GM23338 (cell line): Measurements from ENCODE around the gene HIPK1. TPM values are rescaled to one million over a fixed set of nuclear protein-coding genes. Genes with fewer than 3 reads are reported as not detected.

Experiments used
- ATAC-seq: fragments of 200-7000 bp; cut with Tn5 transposase; 3 replicates; pipeline ENCODE4 v1.9.1; 2020
- DNase-seq: peaks from one replicate; pipeline ENCODE4 v3.0.0-alpha.2; 2015; ENCODE audit warnings: low spot score
- H2AFZ ChIP-seq: fragments of 200-600 bp; sonication (generic); 2 replicates; pipeline ENCODE4 v1.8.0; 2016; ENCODE audit warnings: antibody characterized with exemption, mild to moderate bottlenecking, moderate library complexity
- H3F3A ChIP-seq: fragments of 200-600 bp; sonication (generic); replicated peaks from 2 replicates; pipeline ENCODE4 v1.8.0; 2017; ENCODE audit warnings: antibody characterized with exemption, mixed run types, low read depth
- H3K27ac ChIP-seq: fragments of 200-600 bp; sonication (generic); 2 replicates; pipeline ENCODE4 v1.6.1; 2016; ENCODE audit warnings: low read depth
- H3K27me3 ChIP-seq: fragments of 200-600 bp; sonication (generic); 2 replicates; pipeline ENCODE4 v1.8.0; 2016; ENCODE audit warnings: mild to moderate bottlenecking, mixed run types, moderate library complexity; ENCODE audit not compliant: insufficient read depth
- H3K36me3 ChIP-seq: fragments of 200-600 bp; sonication (generic); 2 replicates; pipeline ENCODE4 v1.8.0; 2016; ENCODE audit warnings: mild to moderate bottlenecking; ENCODE audit not compliant: insufficient read depth
- H3K4me1 ChIP-seq: fragments of 200-600 bp; sonication (generic); 2 replicates; pipeline ENCODE4 v1.8.0; 2016; ENCODE audit warnings: mild to moderate bottlenecking, moderate library complexity; ENCODE audit not compliant: insufficient read depth
- H3K4me2 ChIP-seq: fragments of 200-600 bp; sonication (generic); 2 replicates; pipeline ENCODE4 v1.7.1; 2017; ENCODE audit warnings: mixed run types
- H3K4me3 ChIP-seq: fragments of 200-600 bp; sonication (generic); 2 replicates; pipeline ENCODE4 v1.6.1; 2016; ENCODE audit warnings: mixed run types
- H3K79me2 ChIP-seq: fragments of 200-600 bp; sonication (generic); replicated peaks from 2 replicates; pipeline ENCODE4 v1.8.0; 2017; ENCODE audit warnings: mild to moderate bottlenecking; ENCODE audit not compliant: insufficient read depth
- H3K9me2 ChIP-seq: fragments of 200-600 bp; sonication (generic); 2 replicates; pipeline ENCODE4 v1.8.0; 2017; ENCODE audit not compliant: insufficient read depth
- H4K20me1 ChIP-seq: fragments of 200-600 bp; sonication (generic); replicated peaks from 2 replicates; pipeline ENCODE4 v1.8.0; 2017; ENCODE audit warnings: mild to moderate bottlenecking; ENCODE audit not compliant: insufficient read depth
- H3K27ac Mint-ChIP-seq: 2 replicates; pipeline ENCODE4 v1.8.0; 2020; ENCODE audit warnings: inconsistent platforms, mild to moderate bottlenecking, moderate library complexity, mixed read lengths
- H3K27me3 Mint-ChIP-seq: 3 replicates; pipeline ENCODE4 v1.8.0; 2022; ENCODE audit warnings: low read depth, mild to moderate bottlenecking, moderate library complexity, mixed read lengths, inconsistent platforms; ENCODE audit not compliant: insufficient read depth, poor library complexity
- H3K36me3 Mint-ChIP-seq: 3 replicates; pipeline ENCODE4 v1.8.0; 2021; ENCODE audit warnings: low read depth, mild to moderate bottlenecking, inconsistent platforms, moderate library complexity, mixed read lengths
- H3K4me1 Mint-ChIP-seq: 3 replicates; pipeline ENCODE4 v1.8.0; 2020; ENCODE audit warnings: mild to moderate bottlenecking, inconsistent platforms, mixed read lengths
- H3K4me3 Mint-ChIP-seq: 3 replicates; pipeline ENCODE4 v1.8.0; 2021; ENCODE audit warnings: moderate library complexity, mild to moderate bottlenecking, inconsistent platforms, mixed read lengths
- H3K9me3 Mint-ChIP-seq: 3 replicates; pipeline ENCODE4 v1.8.0; 2020; ENCODE audit warnings: moderate library complexity, mild to moderate bottlenecking, inconsistent platforms, mixed read lengths
- CREB1 ChIP-seq: fragments of 250-450 bp; sonication (Bioruptor Pico); IDR thresholded peaks from 2 replicates; pipeline ENCODE4 v1.5.0; 2020; ENCODE audit warnings: low read depth, mild to moderate bottlenecking, moderate library complexity
- CTCF ChIP-seq, 2 experiments: fragments of 200-600 bp in 1 of 2; sonication (generic) in 1 of 2; conservative IDR thresholded peaks; 2 replicates each; pipeline versions ENCODE4 v1.5.1 to v1.6.1; 2016 to 2017; ENCODE audit warnings: antibody characterized with exemption in 2 of 2, low read depth in 2 of 2, mild to moderate bottlenecking in 2 of 2, moderate library complexity in 1 of 2
- EZH2 ChIP-seq: fragments of 200-600 bp; sonication (generic); IDR thresholded peaks from one replicate; pipeline ENCODE4 v1.8.0; 2017; ENCODE audit warnings: antibody characterized with exemption, mild to moderate bottlenecking, low read depth; ENCODE audit not compliant: unreplicated experiment
- JUNB ChIP-seq: IDR thresholded peaks from one replicate; pipeline ENCODE4 v1.6.1; 2016; ENCODE audit warnings: antibody characterized with exemption; ENCODE audit not compliant: unreplicated experiment
- NANOG ChIP-seq: IDR thresholded peaks from 2 replicates; pipeline ENCODE4 v1.6.1; 2016; ENCODE audit warnings: antibody characterized with exemption, borderline replicate concordance
- POLR2AphosphoS5 ChIP-seq: IDR thresholded peaks from 2 replicates; pipeline ENCODE4 v1.6.1; 2016; ENCODE audit warnings: antibody characterized with exemption, low read depth
- STAT1 ChIP-seq: IDR thresholded peaks from one replicate; pipeline ENCODE4 v1.6.1; 2016; ENCODE audit warnings: antibody characterized with exemption; ENCODE audit not compliant: unreplicated experiment
- ZNF114 ChIP-seq: fragments of 250-450 bp; sonication (Bioruptor Pico); IDR thresholded peaks from 2 replicates; pipeline ENCODE4 v1.5.0; 2020; ENCODE audit warnings: mild to moderate bottlenecking, moderate library complexity
- ZNF331 ChIP-seq: fragments of 250-450 bp; sonication (Bioruptor Pico); IDR thresholded peaks from 2 replicates; pipeline ENCODE4 v1.5.0; 2020; ENCODE audit warnings: low read depth, mild to moderate bottlenecking, moderate library complexity
- polyA plus RNA-seq: library from polyadenylated mRNA; unstranded; fragments of >200 nt; fragmentation: Nextera tagmentation; extraction: Ambion mirVana; gene quantifications from 2 replicates; pipeline ENCODE4 v1.2.1, GENCODE V29; 2016
- total RNA-seq: library from RNA; depleted of rRNA; stranded (reverse); fragments of >200 nt; shearing (Covaris generic); gene quantifications from 2 replicates; pipeline ENCODE4 v1.2.3, GENCODE V29; 2014
- TF ChIP-seq, protein P1 (sequence below): IDR thresholded peaks from one replicate; pipeline ENCODE4 v1.6.1; 2018; ENCODE audit warnings: antibody characterized with exemption; ENCODE audit not compliant: unreplicated experiment
- TF ChIP-seq, protein P2 (sequence below): IDR thresholded peaks from 2 replicates; pipeline ENCODE4 v1.6.1; 2016; ENCODE audit warnings: antibody characterized with exemption

The HIPK1 gene
- total and polyA plus RNA-seq, 2 experiments from 2014 or later = 14.3 to 47.5 TPM

- Histone ChIP-seq H4K20me1 (no peaks in the 10 kb centered on the region), H3K4me3 (no peak overlapping the region), H3K27ac (peak overlapping the region; percentile 69), H3K27me3 (no peaks in the 10 kb centered on the region), H3K79me2 (no peaks in the 10 kb centered on the region), H3K36me3 (0 out of 2 replicates have a peak, but pooled peaks cover 4% of the 10 kb centered on the region), H3F3A (no peaks in the 10 kb centered on the region), H3K9me2 (peaks cover 11% of the 10 kb centered on the region), H2AFZ (no peak overlapping the region), H3K4me2 (peak overlapping the region; percentile 4; the same call in 1 of the 2 replicates), H3K4me1 (peaks cover 31% of the 10 kb centered on the region)
- H3K36me3 Mint-ChIP-seq = peaks cover 20% of the 10 kb centered on the region
- peak overlapping the region; percentile 94 for H3K27ac Mint-ChIP-seq
- ATAC-seq (peak; percentile 91), DNase-seq (peak; percentile 75)
- H3K4me3 Mint-ChIP-seq = no peak overlapping the region
- H3K27me3 Mint-ChIP-seq = peaks cover 11% of the 10 kb centered on the region
- H3K4me1 Mint-ChIP-seq = peaks cover 32% of the 10 kb centered on the region
- H3K9me3 Mint-ChIP-seq = peaks cover 14% of the 10 kb centered on the region
- no peak for TF ChIP-seq EZH2
- TF ChIP-seq, protein P1, sequence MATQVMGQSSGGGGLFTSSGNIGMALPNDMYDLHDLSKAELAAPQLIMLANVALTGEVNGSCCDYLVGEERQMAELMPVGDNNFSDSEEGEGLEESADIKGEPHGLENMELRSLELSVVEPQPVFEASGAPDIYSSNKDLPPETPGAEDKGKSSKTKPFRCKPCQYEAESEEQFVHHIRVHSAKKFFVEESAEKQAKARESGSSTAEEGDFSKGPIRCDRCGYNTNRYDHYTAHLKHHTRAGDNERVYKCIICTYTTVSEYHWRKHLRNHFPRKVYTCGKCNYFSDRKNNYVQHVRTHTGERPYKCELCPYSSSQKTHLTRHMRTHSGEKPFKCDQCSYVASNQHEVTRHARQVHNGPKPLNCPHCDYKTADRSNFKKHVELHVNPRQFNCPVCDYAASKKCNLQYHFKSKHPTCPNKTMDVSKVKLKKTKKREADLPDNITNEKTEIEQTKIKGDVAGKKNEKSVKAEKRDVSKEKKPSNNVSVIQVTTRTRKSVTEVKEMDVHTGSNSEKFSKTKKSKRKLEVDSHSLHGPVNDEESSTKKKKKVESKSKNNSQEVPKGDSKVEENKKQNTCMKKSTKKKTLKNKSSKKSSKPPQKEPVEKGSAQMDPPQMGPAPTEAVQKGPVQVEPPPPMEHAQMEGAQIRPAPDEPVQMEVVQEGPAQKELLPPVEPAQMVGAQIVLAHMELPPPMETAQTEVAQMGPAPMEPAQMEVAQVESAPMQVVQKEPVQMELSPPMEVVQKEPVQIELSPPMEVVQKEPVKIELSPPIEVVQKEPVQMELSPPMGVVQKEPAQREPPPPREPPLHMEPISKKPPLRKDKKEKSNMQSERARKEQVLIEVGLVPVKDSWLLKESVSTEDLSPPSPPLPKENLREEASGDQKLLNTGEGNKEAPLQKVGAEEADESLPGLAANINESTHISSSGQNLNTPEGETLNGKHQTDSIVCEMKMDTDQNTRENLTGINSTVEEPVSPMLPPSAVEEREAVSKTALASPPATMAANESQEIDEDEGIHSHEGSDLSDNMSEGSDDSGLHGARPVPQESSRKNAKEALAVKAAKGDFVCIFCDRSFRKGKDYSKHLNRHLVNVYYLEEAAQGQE = no peak
- TF ChIP-seq, protein P2, sequence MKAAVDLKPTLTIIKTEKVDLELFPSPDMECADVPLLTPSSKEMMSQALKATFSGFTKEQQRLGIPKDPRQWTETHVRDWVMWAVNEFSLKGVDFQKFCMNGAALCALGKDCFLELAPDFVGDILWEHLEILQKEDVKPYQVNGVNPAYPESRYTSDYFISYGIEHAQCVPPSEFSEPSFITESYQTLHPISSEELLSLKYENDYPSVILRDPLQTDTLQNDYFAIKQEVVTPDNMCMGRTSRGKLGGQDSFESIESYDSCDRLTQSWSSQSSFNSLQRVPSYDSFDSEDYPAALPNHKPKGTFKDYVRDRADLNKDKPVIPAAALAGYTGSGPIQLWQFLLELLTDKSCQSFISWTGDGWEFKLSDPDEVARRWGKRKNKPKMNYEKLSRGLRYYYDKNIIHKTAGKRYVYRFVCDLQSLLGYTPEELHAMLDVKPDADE = no peak
- TF ChIP-seq NANOG = no peak
Measured at GRCh38 chr1:114024049-114024448, 94.9 kb downstream of the HIPK1 start.

DNA sequence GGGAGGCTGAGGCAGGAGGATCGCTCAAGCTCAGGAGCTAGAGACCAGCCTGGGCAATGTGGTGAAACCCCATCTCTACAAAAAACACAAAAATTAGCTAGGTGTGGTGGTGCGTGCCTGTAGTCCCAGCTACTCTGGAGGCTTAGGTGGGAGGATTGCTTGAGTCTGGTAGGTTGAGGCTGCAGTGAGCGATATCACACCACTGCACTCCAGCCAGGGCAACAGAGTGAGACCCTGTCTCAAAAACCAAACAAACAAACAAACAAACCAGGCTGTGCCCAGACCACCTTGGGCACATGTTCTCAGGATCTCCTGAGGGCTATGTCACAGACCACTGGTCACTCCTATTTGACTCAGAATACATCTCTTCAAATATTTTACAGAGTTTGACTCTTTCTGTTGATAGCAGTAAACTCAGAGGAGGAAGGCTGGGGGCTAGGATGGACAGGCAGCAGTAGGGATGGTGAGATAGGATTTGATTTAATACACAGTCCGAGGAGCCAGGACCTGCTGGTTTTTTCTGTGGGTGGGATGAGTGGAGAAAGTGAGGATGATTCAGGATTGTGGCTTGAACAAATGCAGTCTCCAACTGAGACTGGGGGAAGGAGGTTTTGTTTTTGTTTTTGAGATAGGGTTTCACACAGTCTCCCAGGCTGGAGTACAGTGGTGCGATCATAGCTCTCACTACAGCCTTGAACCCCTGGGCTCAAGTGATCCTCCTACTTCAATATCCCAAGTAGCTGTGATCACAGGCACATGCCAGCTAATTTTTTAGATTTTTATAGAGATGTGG lies 96.7 kb downstream of the HIPK1 start:
- no peak overlapping the region for H3K4me3 ChIP-seq
- peaks cover 5% of the 10 kb centered on the region; the same call in 1 of the 2 replicates for H3K79me2 ChIP-seq
- Mint-ChIP-seq H3K9me3 (0 out of 3 replicates have a peak, but pooled peaks cover under 1% of the 10 kb centered on the region), H3K4me1 (peaks cover 32% of the 10 kb centered on the region), H3K4me3 (no peak overlapping the region), H3K27ac (no peak overlapping the region), H3K36me3 (peaks cover 4% of the 10 kb centered on the region; the same call in 2 of the 3 replicates), H3K27me3 (peaks cover 11% of the 10 kb centered on the region)
- H3K9me2 ChIP-seq = peaks cover 11% of the 10 kb centered on the region
- ATAC-seq (no peak), DNase-seq (no peak)
- no peaks in the 10 kb centered on the region for H3K36me3 ChIP-seq
- H2AFZ ChIP-seq = no peak overlapping the region
- no peaks in the 10 kb centered on the region for H4K20me1 ChIP-seq
- H3K27me3 ChIP-seq = no peaks in the 10 kb centered on the region
- H3K27ac ChIP-seq = no peak overlapping the region
- peaks cover 31% of the 10 kb centered on the region for H3K4me1 ChIP-seq
- H3K4me2 ChIP-seq = no peak overlapping the region
- no peaks in the 10 kb centered on the region for H3F3A ChIP-seq
- TF ChIP-seq, protein P2 = no peak
- TF ChIP-seq JUNB = no peak
- no peak for TF ChIP-seq ZNF331 (CRISPR knock-in tag)
- TF ChIP-seq STAT1 = no peak
- no peak for TF ChIP-seq NANOG
- no peak for TF ChIP-seq CREB1 (CRISPR knock-in tag)
- TF ChIP-seq, protein P1 = no peak
- no peak for TF ChIP-seq POLR2AphosphoS5
- no peak for TF ChIP-seq CTCF (conservative IDR thresholded peaks at IDR 0.05; ENCODE audit: low read depth in 2 of 2)
- no peak for TF ChIP-seq ZNF114 (CRISPR knock-in tag)
